ENCODE data around the gene PRKCA. TPM values are rescaled to one million over a fixed set of nuclear protein-coding genes. Genes with fewer than 3 reads are reported as not detected.
"Not testable (repeated sequence)": the region's sequence is repeated elsewhere in the genome, so short reads cannot be mapped to it uniquely, and the experiment has no call there.

PRKCA gene
- total RNA-seq, 2 donors from 2014 or later = 104 to 119 TPM

GRCh38 chr17:66692421-66692690 lies 389.9 kb downstream of the PRKCA start:
- Mint-ChIP-seq H3K27ac (peak overlapping the region; percentile 40 to 60), H3K9me3 (no peaks in the 10 kb centered on the region), H3K36me3 (peaks cover 62 to 63% of the 10 kb centered on the region in 2 donors)
- no peak for ATAC-seq
- no peak for DNase-seq (ENCODE audit: low spot score in 2 of 2)

GRCh38 chr17:66695098-66695497 lies 392.7 kb downstream of the PRKCA start:
- ATAC-seq (no peak), DNase-seq (ENCODE audit: low spot score in 2 of 2) (no peak)
- peaks cover 0 to 10% of the 10 kb centered on the region in 2 donors for H3K9me3 Mint-ChIP-seq
- peaks cover 62 to 83% of the 10 kb centered on the region in 2 donors for H3K36me3 Mint-ChIP-seq
- peak overlapping the region in 1 of 2 donors; percentile 5 for H3K27ac Mint-ChIP-seq

- peak overlapping the region in 1 of 2 donors; percentile 75 for H3K27ac Mint-ChIP-seq
- peaks cover 48 to 81% of the 10 kb centered on the region in 2 donors for H3K36me3 Mint-ChIP-seq
- peaks cover 0 to 10% of the 10 kb centered on the region in 2 donors for H3K9me3 Mint-ChIP-seq
- DNase-seq (ENCODE audit: low spot score in 2 of 2) (no peak), ATAC-seq (no peak)
Measured at GRCh38 chr17:66698270-66698669, 395.9 kb downstream of the PRKCA start.

DNA sequence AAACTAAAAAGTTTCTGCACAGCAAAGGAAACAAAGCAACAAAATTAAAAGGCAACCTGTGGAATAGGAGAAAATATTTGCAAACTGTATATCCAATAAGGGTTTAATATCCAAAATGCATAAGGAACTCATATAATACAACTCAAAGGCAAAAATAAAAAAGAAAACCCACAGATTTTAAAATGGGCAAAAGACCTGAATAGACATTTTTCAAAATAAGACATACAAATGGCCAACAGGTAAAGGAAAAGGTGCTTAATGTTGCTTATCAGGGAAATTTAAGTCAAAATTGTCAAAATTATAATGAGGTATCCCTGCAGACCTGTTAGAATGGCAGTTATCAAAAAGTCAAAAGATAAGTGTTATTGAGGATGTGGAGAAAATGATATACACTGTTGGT lies 399.0 kb downstream of the PRKCA start:
- peak overlapping the region in 1 of 2 donors; percentile 8 for H3K27ac Mint-ChIP-seq
- ATAC-seq = no peak
- H3K36me3 Mint-ChIP-seq = peaks cover 26 to 51% of the 10 kb centered on the region in 2 donors
- H3K9me3 Mint-ChIP-seq = peaks cover 0 to 10% of the 10 kb centered on the region in 2 donors
- DNase-seq (ENCODE audit: low spot score in 2 of 2) = no peak

- DNase-seq (ENCODE audit: low spot score in 2 of 2) (no peak), ATAC-seq (peak; percentile 69 to 89)
- Mint-ChIP-seq H3K36me3 (peaks cover 18 to 42% of the 10 kb centered on the region in 2 donors), H3K9me3 (peaks cover 0 to 10% of the 10 kb centered on the region in 2 donors), H3K27ac (peak overlapping the region; percentile 1 to 33)
Measured at GRCh38 chr17:66702106-66702936, 399.9 kb downstream of the PRKCA start.

DNA sequence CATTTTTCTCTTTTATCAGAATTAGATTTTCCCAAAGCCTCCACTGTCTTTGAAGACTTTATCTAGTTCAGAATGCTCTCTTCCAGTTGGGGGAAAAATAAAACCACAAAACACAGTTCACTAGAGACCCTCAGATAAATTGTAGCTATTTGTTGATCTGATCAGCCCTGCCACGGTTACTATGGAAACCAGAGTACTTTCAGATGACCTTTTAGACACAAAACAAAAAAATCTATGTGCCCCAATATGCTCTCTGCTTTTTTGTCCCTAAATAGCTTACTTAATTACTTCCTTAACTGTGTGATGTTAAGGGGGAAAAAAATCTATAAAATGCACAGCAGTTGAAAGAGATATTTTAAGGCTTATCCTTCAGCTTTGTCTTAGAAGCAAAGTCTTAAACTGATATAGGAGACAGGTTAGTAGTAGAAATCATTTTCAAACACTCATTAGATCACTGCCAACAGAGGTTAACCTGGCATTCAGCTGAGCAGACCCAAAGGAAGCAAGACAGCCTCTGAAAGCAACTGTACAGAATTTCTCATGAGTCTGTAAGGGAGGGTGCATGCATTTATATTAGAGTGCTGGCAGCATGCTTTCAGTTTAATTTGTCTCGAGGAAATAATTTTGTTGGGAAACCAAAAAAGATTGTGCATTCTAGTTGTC lies 402.6 kb downstream of the PRKCA start:
- Mint-ChIP-seq H3K36me3 (peaks cover 5 to 19% of the 10 kb centered on the region in 2 donors), H3K27ac (peak overlapping the region; percentile 25 to 87), H3K9me3 (no peaks in the 10 kb centered on the region)
- DNase-seq (ENCODE audit: low spot score in 2 of 2) (no peak), ATAC-seq (no peak)

DNA sequence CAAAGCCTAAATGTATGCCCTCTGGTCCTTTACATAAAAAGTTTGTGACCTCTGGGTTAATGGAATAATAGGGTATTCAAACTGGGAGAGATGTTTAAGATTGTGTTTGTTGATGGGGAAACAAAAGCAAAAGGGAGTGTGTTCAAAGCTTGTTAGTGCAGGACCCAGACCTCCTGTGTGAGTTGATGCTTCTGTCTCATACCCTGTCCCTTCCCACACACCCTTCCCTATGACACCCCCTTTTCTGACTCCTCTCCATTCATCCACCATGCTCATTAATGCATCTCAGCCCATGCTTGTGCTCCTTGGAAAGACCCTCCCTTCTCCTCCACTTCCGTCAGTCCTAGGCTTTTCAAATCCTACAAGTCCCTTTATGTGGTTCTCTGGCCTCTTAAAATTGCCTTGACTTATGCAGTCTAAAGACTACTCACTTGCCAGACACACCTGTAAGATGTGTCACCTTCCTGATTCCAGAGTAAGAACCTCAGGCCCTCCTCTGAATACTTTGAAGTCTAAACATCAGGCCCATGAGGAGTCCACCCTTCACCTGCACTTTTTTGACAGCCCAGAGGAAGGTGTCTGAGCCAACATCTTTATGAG lies 404.5 kb downstream of the PRKCA start:
- H3K27ac Mint-ChIP-seq = peak overlapping the region in 1 of 2 donors; percentile 41
- no peaks in the 10 kb centered on the region for H3K9me3 Mint-ChIP-seq
- H3K36me3 Mint-ChIP-seq = peaks cover 0 to 4% of the 10 kb centered on the region in 2 donors
- ATAC-seq (peak in 1 of 2 donors; percentile 43), DNase-seq (ENCODE audit: low spot score in 2 of 2) (no peak)

- H3K36me3 Mint-ChIP-seq = peaks cover 0 to 4% of the 10 kb centered on the region in 2 donors
- no peak for ATAC-seq
- peak overlapping the region; percentile 66 to 71 for H3K27ac Mint-ChIP-seq
- H3K9me3 Mint-ChIP-seq = no peaks in the 10 kb centered on the region
- no peak for DNase-seq (ENCODE audit: low spot score in 2 of 2)
Measured at GRCh38 chr17:66711401-66711800, 409.0 kb downstream of the PRKCA start.

- H3K36me3 Mint-ChIP-seq = peaks cover 0 to 8% of the 10 kb centered on the region in 2 donors
- no peaks in the 10 kb centered on the region for H3K9me3 Mint-ChIP-seq
- ATAC-seq (peak in 1 of 2 donors; percentile 9), DNase-seq (ENCODE audit: low spot score in 2 of 2) (no peak)
- peak overlapping the region; percentile 71 to 85 for H3K27ac Mint-ChIP-seq
Measured at GRCh38 chr17:66711881-66712321, 409.5 kb downstream of the PRKCA start.

DNA sequence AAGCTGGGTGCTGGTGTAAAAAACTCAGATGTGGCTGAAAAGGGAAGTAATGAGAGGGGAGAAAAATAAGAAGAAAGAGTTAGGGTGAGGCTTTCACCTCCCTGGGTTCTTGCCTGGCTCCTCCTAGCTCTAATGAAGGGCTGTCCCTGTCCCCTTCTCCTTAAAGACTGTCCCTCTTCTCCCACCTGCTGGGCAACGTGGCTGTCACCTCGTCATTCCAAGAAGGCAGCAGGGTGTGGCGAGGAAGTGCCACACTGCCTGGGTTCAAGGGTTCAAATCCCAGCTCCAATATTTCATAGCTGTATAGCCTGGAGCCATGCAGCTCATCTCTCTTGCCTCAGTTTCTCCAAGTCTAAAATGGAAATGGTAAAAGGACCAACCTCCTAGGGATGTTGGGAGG lies 410.0 kb downstream of the PRKCA start:
- H3K36me3 Mint-ChIP-seq = peaks cover 0 to 11% of the 10 kb centered on the region in 2 donors
- H3K9me3 Mint-ChIP-seq = no peaks in the 10 kb centered on the region
- peak overlapping the region; percentile 71 to 85 for H3K27ac Mint-ChIP-seq
- DNase-seq (ENCODE audit: low spot score in 2 of 2) (no peak), ATAC-seq (no peak)

DNA sequence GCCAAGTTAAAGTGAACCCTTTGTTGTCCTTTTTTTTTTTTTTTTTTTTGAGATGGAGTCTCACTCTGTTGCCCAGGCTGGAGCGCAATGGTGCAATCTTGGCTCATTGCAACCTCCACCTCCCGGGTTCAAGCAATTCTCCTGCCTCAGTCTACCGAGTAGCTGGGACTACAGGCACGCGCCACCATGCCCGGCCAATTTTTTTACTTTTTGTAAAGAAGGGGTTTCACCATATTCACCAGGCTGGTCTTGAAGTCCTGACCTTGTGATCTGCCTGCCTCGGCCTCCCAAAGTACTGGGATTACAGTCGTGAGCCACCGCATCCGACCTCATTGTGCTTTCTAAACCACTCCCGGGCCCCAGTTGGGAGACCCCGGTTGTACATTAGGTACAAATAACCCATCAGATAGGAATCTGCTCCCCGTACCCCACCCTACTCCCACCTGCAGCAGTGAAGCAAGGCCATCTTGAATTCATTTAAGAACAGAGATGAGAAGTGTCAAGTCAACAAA lies 410.7 kb downstream of the PRKCA start:
- H3K27ac Mint-ChIP-seq = peak overlapping the region; percentile 71 to 81
- not testable (repeated sequence) for H3K9me3 Mint-ChIP-seq; DNase-seq (ENCODE audit: low spot score in 2 of 2); ATAC-seq
- H3K36me3 Mint-ChIP-seq = peaks cover 0 to 11% of the 10 kb centered on the region in 2 donors

DNA sequence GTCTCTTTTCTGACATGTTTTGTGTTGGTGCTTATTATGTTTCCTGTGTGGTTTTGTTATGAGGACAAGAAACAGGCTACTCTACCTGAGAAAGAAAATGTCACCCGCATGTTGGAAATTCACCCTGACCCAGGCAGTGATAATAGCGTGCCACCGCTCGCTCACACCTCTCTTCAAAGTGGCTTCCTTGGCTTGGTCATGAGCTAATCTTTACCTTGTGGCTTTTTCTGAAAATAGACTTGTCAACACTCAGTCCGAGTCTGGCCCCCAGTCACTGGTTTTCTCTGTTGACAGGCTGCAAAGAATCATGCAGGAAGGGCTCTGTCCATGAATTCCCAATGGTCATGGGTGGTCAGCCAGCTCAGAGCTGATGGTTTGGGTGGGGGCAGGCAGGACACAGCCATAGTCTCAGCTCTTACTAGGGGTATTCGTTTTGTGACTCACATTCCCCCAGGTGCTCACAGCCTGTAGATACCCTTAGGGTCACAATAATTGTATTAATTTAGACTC lies 411.2 kb downstream of the PRKCA start:
- Mint-ChIP-seq H3K9me3 (no peaks in the 10 kb centered on the region), H3K36me3 (peaks cover 0 to 11% of the 10 kb centered on the region in 2 donors), H3K27ac (peak overlapping the region; percentile 71 to 94)
- no peak for DNase-seq (ENCODE audit: low spot score in 2 of 2)
- peak; percentile 67 to 69 for ATAC-seq

DNA sequence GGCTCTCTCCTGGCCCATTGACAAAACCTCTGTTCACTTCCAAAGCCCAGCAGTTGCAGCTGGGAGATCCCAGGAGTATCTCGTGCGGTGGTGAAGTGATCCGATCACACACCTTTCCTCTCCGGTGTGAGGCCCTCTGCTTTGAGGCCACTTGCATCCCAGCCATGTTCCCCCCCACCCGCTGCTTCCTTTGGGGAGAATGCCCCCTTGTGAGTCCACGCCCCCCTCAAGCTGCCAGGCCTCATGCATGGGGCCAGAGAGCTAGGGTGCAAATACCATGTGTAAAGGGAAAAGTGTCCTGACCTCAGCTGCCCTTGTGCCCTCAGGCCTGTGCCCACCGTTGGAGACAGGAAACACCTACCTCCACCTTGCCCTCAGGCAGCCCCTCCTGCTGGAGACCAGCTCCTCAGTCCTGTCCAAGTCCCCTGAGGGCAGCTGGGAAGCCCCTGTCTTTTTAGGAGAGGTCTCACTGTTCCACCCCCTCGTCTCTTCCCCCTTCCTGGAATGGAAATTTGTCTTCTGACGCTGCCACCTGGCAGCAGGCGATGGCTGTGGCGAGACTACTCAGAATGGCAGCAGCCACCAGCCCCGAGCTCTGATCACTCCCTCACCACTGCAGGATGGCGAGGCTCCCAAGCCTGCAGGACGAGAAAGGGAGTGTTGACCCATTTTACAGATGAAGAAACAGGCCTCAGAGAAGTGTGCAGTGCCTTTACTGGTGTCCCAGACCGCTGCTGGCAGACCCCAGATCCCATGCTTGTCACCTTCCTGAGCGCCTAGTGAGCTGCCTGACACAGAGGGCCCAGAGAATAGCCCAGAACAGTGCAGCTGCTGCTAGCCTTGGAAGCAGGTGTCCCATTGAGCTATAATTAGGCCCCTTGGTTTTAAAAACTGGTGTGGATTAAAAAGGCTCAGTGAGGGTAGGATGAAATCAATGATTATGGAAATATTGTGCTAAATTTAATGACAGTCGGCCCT lies 411.9 kb downstream of the PRKCA start:
- Mint-ChIP-seq H3K9me3 (no peaks in the 10 kb centered on the region), H3K36me3 (peaks cover 0 to 17% of the 10 kb centered on the region in 2 donors), H3K27ac (peak overlapping the region; percentile 71 to 94)
- ATAC-seq (no peak), DNase-seq (ENCODE audit: low spot score in 2 of 2) (no peak)

DNA sequence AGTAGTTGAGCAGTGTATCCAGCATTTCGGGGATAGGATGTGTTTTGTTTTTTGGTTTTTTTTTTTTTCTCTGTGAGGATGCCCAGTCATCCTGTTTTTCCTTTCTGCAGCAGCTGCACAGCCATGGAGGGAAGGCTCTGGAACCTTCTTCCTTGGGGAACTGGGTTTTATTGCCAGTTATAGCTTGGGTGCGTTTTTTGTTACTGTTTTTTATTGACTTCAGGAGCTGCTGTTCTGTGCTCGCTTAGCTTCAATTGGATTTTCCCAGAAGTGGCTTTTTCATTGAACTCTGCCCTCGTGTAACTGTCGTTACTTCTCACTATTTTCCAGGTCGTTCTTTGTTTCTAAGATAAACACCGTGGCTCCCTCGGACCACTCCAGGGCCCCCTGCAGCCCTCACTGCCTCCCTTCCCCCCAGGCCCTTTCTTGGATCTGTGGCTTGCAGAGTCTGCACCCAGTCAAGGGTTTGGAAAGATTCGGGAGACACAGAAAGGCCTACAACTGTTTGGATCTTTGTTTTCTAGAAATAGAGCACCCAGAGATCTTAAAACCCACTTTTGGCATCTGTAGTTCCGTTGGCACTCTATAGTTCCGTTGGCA lies 412.8 kb downstream of the PRKCA start:
- H3K9me3 Mint-ChIP-seq = no peaks in the 10 kb centered on the region
- H3K36me3 Mint-ChIP-seq = peaks cover 0 to 13% of the 10 kb centered on the region in 2 donors
- DNase-seq (ENCODE audit: low spot score in 2 of 2) (no peak), ATAC-seq (no peak)
- peak overlapping the region; percentile 71 to 94 for H3K27ac Mint-ChIP-seq

- peak; percentile 19 to 39 for ATAC-seq
- no peaks in the 10 kb centered on the region for H3K9me3 Mint-ChIP-seq
- no peak for DNase-seq (ENCODE audit: low spot score in 2 of 2)
- peak overlapping the region; percentile 30 to 74 for H3K27ac Mint-ChIP-seq
- H3K36me3 Mint-ChIP-seq = peaks cover 0 to 13% of the 10 kb centered on the region in 2 donors
Measured at GRCh38 chr17:66715745-66716156, 413.3 kb downstream of the PRKCA start.
